Lower leg skin (tissue), 3 donors: Measurements from ENCODE around the gene PRLR.

ENCODE experiments used
- POLR2A ChIP-seq, 2 donors: fragments of 450-650 bp; IDR thresholded peaks; one replicate each; pipeline ENCODE4 v1.6.1; 2016 to 2017; ENCODE audit warnings: antibody characterized with exemption in 2 of 2, mild to moderate bottlenecking in 1 of 2, moderate library complexity in 1 of 2
- TF ChIP-seq, protein P1 (sequence below), 3 donors: fragments of 450-650 bp; IDR thresholded peaks; one replicate each; pipeline ENCODE4 v1.5.1; 2016; ENCODE audit warnings: antibody characterized with exemption in 3 of 3, mild to moderate bottlenecking in 3 of 3, moderate library complexity in 2 of 3

DNA sequence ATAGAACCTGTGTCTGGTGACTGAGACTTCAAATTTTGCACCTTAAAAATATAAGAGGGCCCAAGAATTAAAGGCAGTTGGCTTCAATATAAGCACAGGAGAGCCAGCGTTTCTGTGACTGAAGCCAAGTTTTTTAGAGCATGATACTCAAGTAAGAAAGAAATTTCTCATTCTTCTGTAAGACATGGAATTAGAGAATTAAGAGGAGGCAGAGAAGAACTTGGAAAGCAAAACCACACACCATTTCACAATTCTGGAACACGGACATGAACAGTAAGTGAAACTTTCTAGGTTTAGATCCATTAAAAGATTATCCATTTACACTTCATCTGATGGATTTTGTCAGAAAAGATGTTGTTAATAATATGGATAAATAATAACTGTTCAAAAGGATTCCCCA, 173.6 kb downstream of the PRLR start:
- TF ChIP-seq, protein P1, sequence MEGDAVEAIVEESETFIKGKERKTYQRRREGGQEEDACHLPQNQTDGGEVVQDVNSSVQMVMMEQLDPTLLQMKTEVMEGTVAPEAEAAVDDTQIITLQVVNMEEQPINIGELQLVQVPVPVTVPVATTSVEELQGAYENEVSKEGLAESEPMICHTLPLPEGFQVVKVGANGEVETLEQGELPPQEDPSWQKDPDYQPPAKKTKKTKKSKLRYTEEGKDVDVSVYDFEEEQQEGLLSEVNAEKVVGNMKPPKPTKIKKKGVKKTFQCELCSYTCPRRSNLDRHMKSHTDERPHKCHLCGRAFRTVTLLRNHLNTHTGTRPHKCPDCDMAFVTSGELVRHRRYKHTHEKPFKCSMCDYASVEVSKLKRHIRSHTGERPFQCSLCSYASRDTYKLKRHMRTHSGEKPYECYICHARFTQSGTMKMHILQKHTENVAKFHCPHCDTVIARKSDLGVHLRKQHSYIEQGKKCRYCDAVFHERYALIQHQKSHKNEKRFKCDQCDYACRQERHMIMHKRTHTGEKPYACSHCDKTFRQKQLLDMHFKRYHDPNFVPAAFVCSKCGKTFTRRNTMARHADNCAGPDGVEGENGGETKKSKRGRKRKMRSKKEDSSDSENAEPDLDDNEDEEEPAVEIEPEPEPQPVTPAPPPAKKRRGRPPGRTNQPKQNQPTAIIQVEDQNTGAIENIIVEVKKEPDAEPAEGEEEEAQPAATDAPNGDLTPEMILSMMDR (IDR thresholded peaks at IDR 0.05), result no peak
- no peak for TF ChIP-seq POLR2A (IDR thresholded peaks at IDR 0.05)
